Lower leg skin (tissue), 3 donors: ENCODE results near the gene DMAC2L.

Experiments
- POLR2A ChIP-seq, 2 donors: fragments of 450-650 bp; IDR thresholded peaks; one replicate each; pipeline ENCODE4 v1.6.1; 2016 to 2017; ENCODE audit warnings: antibody characterized with exemption in 2 of 2, mild to moderate bottlenecking in 1 of 2, moderate library complexity in 1 of 2
- TF ChIP-seq, protein P1 (sequence below), 3 donors: fragments of 450-650 bp; IDR thresholded peaks; one replicate each; pipeline ENCODE4 v1.5.1; 2016; ENCODE audit warnings: antibody characterized with exemption in 3 of 3, mild to moderate bottlenecking in 3 of 3, moderate library complexity in 2 of 3

DNA sequence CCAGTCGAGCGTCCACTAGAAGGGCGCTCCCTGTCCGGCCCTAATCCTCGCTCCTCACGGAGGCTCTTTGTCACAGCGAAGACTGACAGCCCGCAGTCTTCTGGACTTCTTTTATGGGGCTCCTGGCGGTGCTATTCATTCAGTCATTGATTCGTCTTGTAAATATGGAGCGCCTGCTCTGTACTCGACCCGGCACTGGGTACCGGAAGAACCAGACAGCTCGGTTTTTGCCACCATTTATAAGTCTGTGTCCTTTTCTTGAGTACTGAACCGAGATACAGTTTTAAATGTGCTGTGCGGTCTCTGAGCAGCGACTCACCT is 570 bp downstream of the DMAC2L start:
- TF ChIP-seq, protein P1, sequence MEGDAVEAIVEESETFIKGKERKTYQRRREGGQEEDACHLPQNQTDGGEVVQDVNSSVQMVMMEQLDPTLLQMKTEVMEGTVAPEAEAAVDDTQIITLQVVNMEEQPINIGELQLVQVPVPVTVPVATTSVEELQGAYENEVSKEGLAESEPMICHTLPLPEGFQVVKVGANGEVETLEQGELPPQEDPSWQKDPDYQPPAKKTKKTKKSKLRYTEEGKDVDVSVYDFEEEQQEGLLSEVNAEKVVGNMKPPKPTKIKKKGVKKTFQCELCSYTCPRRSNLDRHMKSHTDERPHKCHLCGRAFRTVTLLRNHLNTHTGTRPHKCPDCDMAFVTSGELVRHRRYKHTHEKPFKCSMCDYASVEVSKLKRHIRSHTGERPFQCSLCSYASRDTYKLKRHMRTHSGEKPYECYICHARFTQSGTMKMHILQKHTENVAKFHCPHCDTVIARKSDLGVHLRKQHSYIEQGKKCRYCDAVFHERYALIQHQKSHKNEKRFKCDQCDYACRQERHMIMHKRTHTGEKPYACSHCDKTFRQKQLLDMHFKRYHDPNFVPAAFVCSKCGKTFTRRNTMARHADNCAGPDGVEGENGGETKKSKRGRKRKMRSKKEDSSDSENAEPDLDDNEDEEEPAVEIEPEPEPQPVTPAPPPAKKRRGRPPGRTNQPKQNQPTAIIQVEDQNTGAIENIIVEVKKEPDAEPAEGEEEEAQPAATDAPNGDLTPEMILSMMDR (IDR thresholded peaks at IDR 0.05): no peak
- TF ChIP-seq POLR2A (IDR thresholded peaks at IDR 0.05): no peak
